ENCODE measurements around the gene RHD. TPM values are rescaled to one million over a fixed set of nuclear protein-coding genes. Genes with fewer than 3 reads are reported as not detected.
A peak's percentile ranks its signal among the peaks of the same experiment; 100 is the strongest.

Gene RHD
- total RNA-seq, 1 experiment from 2014 or later = not detected

- Mint-ChIP-seq H3K9me3 (no peaks in the 10 kb centered on the region), H3K27me3 (ENCODE audit: low read depth) (no peaks in the 10 kb centered on the region; the same call in 1 of the 2 replicates), H3K4me3 (no peak overlapping the region), H3K4me1 (peaks cover 20% of the 10 kb centered on the region), H3K27ac (peak overlapping the region; percentile 68; the same call in 1 of the 2 replicates), H3K36me3 (peaks cover 17% of the 10 kb centered on the region)
- TF ChIP-seq PRRX2 (CRISPR knock-in tag; IDR thresholded peaks at IDR 0.05) = no peak
- no peak for TF ChIP-seq ZNF423 (CRISPR knock-in tag; IDR thresholded peaks at IDR 0.05)
- TF ChIP-seq, protein P1, sequence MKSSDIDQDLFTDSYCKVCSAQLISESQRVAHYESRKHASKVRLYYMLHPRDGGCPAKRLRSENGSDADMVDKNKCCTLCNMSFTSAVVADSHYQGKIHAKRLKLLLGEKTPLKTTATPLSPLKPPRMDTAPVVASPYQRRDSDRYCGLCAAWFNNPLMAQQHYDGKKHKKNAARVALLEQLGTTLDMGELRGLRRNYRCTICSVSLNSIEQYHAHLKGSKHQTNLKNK (CRISPR knock-in tag; IDR thresholded peaks at IDR 0.05) = no peak
- no peak for TF ChIP-seq ELF4 (CRISPR knock-in tag; IDR thresholded peaks at IDR 0.05; ENCODE audit: low read depth)
- TF ChIP-seq NFE2L1 (CRISPR knock-in tag; IDR thresholded peaks at IDR 0.05) = no peak
- TF ChIP-seq NR2C2 (CRISPR knock-in tag; IDR thresholded peaks at IDR 0.05) = no peak
- TF ChIP-seq IRF2 (CRISPR knock-in tag; IDR thresholded peaks at IDR 0.05; ENCODE audit: borderline replicate concordance, low read depth) = no peak
- no peak for TF ChIP-seq ZNF138 (CRISPR knock-in tag; conservative IDR thresholded peaks at IDR 0.05)
- TF ChIP-seq ATF3 (CRISPR knock-in tag; conservative IDR thresholded peaks at IDR 0.05) = no peak
- no peak for TF ChIP-seq ZNF532 (CRISPR knock-in tag; IDR thresholded peaks at IDR 0.05; ENCODE audit: borderline replicate concordance)
- no peak for TF ChIP-seq SMAD4 (CRISPR knock-in tag; IDR thresholded peaks at IDR 0.05)
- TF ChIP-seq, protein P2, sequence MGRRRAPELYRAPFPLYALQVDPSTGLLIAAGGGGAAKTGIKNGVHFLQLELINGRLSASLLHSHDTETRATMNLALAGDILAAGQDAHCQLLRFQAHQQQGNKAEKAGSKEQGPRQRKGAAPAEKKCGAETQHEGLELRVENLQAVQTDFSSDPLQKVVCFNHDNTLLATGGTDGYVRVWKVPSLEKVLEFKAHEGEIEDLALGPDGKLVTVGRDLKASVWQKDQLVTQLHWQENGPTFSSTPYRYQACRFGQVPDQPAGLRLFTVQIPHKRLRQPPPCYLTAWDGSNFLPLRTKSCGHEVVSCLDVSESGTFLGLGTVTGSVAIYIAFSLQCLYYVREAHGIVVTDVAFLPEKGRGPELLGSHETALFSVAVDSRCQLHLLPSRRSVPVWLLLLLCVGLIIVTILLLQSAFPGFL (CRISPR knock-in tag; IDR thresholded peaks at IDR 0.05; ENCODE audit: borderline replicate concordance) = no peak
- no peak for TF ChIP-seq OVOL2 (CRISPR knock-in tag; IDR thresholded peaks at IDR 0.05; ENCODE audit: borderline replicate concordance)
- no peak for TF ChIP-seq CREB1 (CRISPR knock-in tag; IDR thresholded peaks at IDR 0.05)
- no peak for TF ChIP-seq GRHL2 (CRISPR knock-in tag; IDR thresholded peaks at IDR 0.05; ENCODE audit: insufficient replicate concordance, severe bottlenecking)
- no peak for TF ChIP-seq TCF7 (CRISPR knock-in tag; IDR thresholded peaks at IDR 0.05; ENCODE audit: low read depth)
- CTCF ChIA-PET = no interaction called here
- no peak for ATAC-seq
- DNase-seq (ENCODE audit: low spot score) = no peak
- POLR2A ChIA-PET = no interaction called here
These were observed 34.3 kb upstream of the RHD start for GRCh38 chr1:25238046-25238445.

- ChIA-PET POLR2A (interaction anchor here (1.0 kb wide), 1 partner anchor 8 kb away, joined by 3 read pairs; the partner anchor contains the start of gene RSRP1), CTCF (interaction anchor here (0.6 to 1.5 kb wide), 12 partner anchors 8 to 571 kb away, joined by 3 to 6 read pairs (median 3); partner anchors contain the start of gene RSRP1)
- Mint-ChIP-seq H3K36me3 (peaks cover 30% of the 10 kb centered on the region), H3K9me3 (no peaks in the 10 kb centered on the region), H3K4me1 (peaks cover 14% of the 10 kb centered on the region), H3K27ac (peak overlapping the region; percentile 99), H3K27me3 (ENCODE audit: low read depth) (no peaks in the 10 kb centered on the region; the same call in 1 of the 2 replicates), H3K4me3 (peak overlapping the region; percentile 91)
- ATAC-seq (peak; percentile 93), DNase-seq (ENCODE audit: low spot score) (peak; percentile 87)
- TF ChIP-seq E2F1 (CRISPR knock-in tag; IDR thresholded peaks at IDR 0.05) (no peak), ZNF512 (CRISPR knock-in tag; IDR thresholded peaks at IDR 0.05; ENCODE audit: borderline replicate concordance) (no peak), TCF7 (CRISPR knock-in tag; IDR thresholded peaks at IDR 0.05; ENCODE audit: low read depth) (no peak), EMX1 (CRISPR knock-in tag; IDR thresholded peaks at IDR 0.05) (peak; percentile 76), SP1 (CRISPR knock-in tag; conservative IDR thresholded peaks at IDR 0.05) (peak; percentile 58; the same call in 1 of the 2 replicates), FOXP1 (CRISPR knock-in tag; IDR thresholded peaks at IDR 0.05; ENCODE audit: borderline replicate concordance) (peak; percentile 66; the same call in 1 of the 2 replicates)
- TF ChIP-seq, protein P1 (CRISPR knock-in tag; IDR thresholded peaks at IDR 0.05) = peak; percentile 61; the same call in 1 of the 2 replicates
These were observed 32.4 kb upstream of the RHD start for GRCh38 chr1:25239681-25240541.

All from WTC11 (cell line).